ENCODE data around the gene CYP2C9. TPM values are rescaled to one million over a fixed set of nuclear protein-coding genes. Genes with fewer than 3 reads are reported as not detected.
"Not testable (repeated sequence)": the region's sequence is repeated elsewhere in the genome, so short reads cannot be mapped to it uniquely, and the experiment has no call there.

Gene CYP2C9
- total RNA-seq, 2 experiments from 2014 or later: not detected

- no peak for ATAC-seq (ENCODE audit: poor library complexity)
- ChIA-PET CTCF (no interaction called here), POLR2A (no interaction called here)
- no peak for TF ChIP-seq CTCF (IDR thresholded peaks at IDR 0.05)
- Histone ChIP-seq H3K4me1 (ENCODE audit: insufficient read depth, low read length) (no peaks in the 10 kb centered on the region), H3K27me3 (ENCODE audit: control insufficient read depth in 1 of 2, insufficient read depth in 2 of 2, low read length in 2 of 2) (no peaks in the 10 kb centered on the region), H3K27ac (ENCODE audit: low read depth in 1 of 2, low read length in 2 of 2) (no peak overlapping the region), H3K4me3 (ENCODE audit: low read length) (no peak overlapping the region), H3K9me3 (ENCODE audit: control insufficient read depth in 1 of 2, insufficient read depth in 1 of 2, low read length in 2 of 2) (peaks cover 0 to 8% of the 10 kb centered on the region in 2 experiments), H3K36me3 (ENCODE audit: insufficient read depth, low read length) (no peaks in the 10 kb centered on the region)
- Mint-ChIP-seq H3K9me3 (peaks cover 3% of the 10 kb centered on the region), H3K36me3 (ENCODE audit: low read depth) (no peaks in the 10 kb centered on the region), H3K27me3 (no peaks in the 10 kb centered on the region), H3K4me3 (no peak overlapping the region), H3K4me1 (ENCODE audit: low read depth) (no peaks in the 10 kb centered on the region), H3K27ac (no peak overlapping the region)
- intact Hi-C loops (cut with DNase I, micrococcal nuclease): no loop called here
- no peak for DNase-seq
Observed at GRCh38 chr10:94902080-94902479, 36.4 kb upstream of the CYP2C9 start.

GRCh38 chr10:94902570-94902969, 35.9 kb upstream of the CYP2C9 start:
- Mint-ChIP-seq H3K9me3 (peaks cover 3% of the 10 kb centered on the region), H3K36me3 (ENCODE audit: low read depth) (no peaks in the 10 kb centered on the region), H3K27ac (no peak overlapping the region), H3K4me3 (no peak overlapping the region), H3K27me3 (no peaks in the 10 kb centered on the region), H3K4me1 (ENCODE audit: low read depth) (no peaks in the 10 kb centered on the region)
- TF ChIP-seq CTCF (IDR thresholded peaks at IDR 0.05): no peak
- ChIA-PET CTCF (no interaction called here), POLR2A (no interaction called here)
- H3K4me3 ChIP-seq (ENCODE audit: low read length): no peak overlapping the region
- H3K4me1 ChIP-seq (ENCODE audit: insufficient read depth, low read length): no peaks in the 10 kb centered on the region
- H3K9me3 ChIP-seq (ENCODE audit: control insufficient read depth in 1 of 2, insufficient read depth in 1 of 2, low read length in 2 of 2): peaks cover 0 to 8% of the 10 kb centered on the region in 2 experiments
- no peaks in the 10 kb centered on the region for H3K36me3 ChIP-seq (ENCODE audit: insufficient read depth, low read length)
- ATAC-seq (ENCODE audit: poor library complexity): no peak
- no peak for DNase-seq
- no peak overlapping the region for H3K27ac ChIP-seq (ENCODE audit: low read depth in 1 of 2, low read length in 2 of 2)
- H3K27me3 ChIP-seq (ENCODE audit: control insufficient read depth in 1 of 2, insufficient read depth in 2 of 2, low read length in 2 of 2): no peaks in the 10 kb centered on the region
- intact Hi-C loops (cut with DNase I, micrococcal nuclease): no loop called here

GRCh38 chr10:94904506-94905148, 33.8 kb upstream of the CYP2C9 start:
- POLR2A ChIA-PET; H3K27ac ChIP-seq (ENCODE audit: low read depth in 1 of 2, low read length in 2 of 2); H3K9me3 Mint-ChIP-seq; intact Hi-C loops (cut with DNase I, micrococcal nuclease); H3K4me1 ChIP-seq (ENCODE audit: insufficient read depth, low read length); DNase-seq; H3K27ac Mint-ChIP-seq; H3K36me3 Mint-ChIP-seq (ENCODE audit: low read depth); H3K36me3 ChIP-seq (ENCODE audit: insufficient read depth, low read length); CTCF ChIA-PET; ATAC-seq (ENCODE audit: poor library complexity); H3K27me3 Mint-ChIP-seq; H3K4me1 Mint-ChIP-seq (ENCODE audit: low read depth); H3K4me3 Mint-ChIP-seq; H3K4me3 ChIP-seq (ENCODE audit: low read length); H3K9me3 ChIP-seq (ENCODE audit: control insufficient read depth in 1 of 2, insufficient read depth in 1 of 2, low read length in 2 of 2); H3K27me3 ChIP-seq (ENCODE audit: control insufficient read depth in 1 of 2, insufficient read depth in 2 of 2, low read length in 2 of 2): not testable (repeated sequence)

GRCh38 chr10:94916423-94916822, 22.0 kb upstream of the CYP2C9 start:
- H3K4me3 Mint-ChIP-seq: no peak overlapping the region
- no peaks in the 10 kb centered on the region for H3K4me1 ChIP-seq (ENCODE audit: insufficient read depth, low read length)
- ChIA-PET POLR2A (no interaction called here), CTCF (no interaction called here)
- DNase-seq (no peak), ATAC-seq (ENCODE audit: poor library complexity) (no peak)
- H3K4me1 Mint-ChIP-seq (ENCODE audit: low read depth): no peaks in the 10 kb centered on the region
- no peak for TF ChIP-seq CTCF (IDR thresholded peaks at IDR 0.05)
- peaks cover 17% of the 10 kb centered on the region for H3K9me3 Mint-ChIP-seq
- H3K36me3 ChIP-seq (ENCODE audit: insufficient read depth, low read length): no peaks in the 10 kb centered on the region
- no peaks in the 10 kb centered on the region for H3K27me3 Mint-ChIP-seq
- intact Hi-C loops (cut with DNase I, micrococcal nuclease): no loop called here
- no peak overlapping the region for H3K27ac ChIP-seq (ENCODE audit: low read depth in 1 of 2, low read length in 2 of 2)
- no peak overlapping the region for H3K27ac Mint-ChIP-seq
- no peak overlapping the region for H3K4me3 ChIP-seq (ENCODE audit: low read length)
- no peaks in the 10 kb centered on the region for H3K27me3 ChIP-seq (ENCODE audit: control insufficient read depth in 1 of 2, insufficient read depth in 2 of 2, low read length in 2 of 2)
- no peaks in the 10 kb centered on the region for H3K36me3 Mint-ChIP-seq (ENCODE audit: low read depth)
- no peaks in the 10 kb centered on the region for H3K9me3 ChIP-seq (ENCODE audit: control insufficient read depth in 1 of 2, insufficient read depth in 1 of 2, low read length in 2 of 2)
